Germinal center (tissue), 1 donor: Measurements from ENCODE around the gene RSPRY1.

Source experiments
- DNase-seq: peaks from one replicate; pipeline ENCODE4 v3.0.0; 2012; ENCODE audit warnings: mixed read lengths, low spot score

RSPRY1 gene

GRCh38 chr16:57185945-57186871 is at the start of gene RSPRY1, which contains the start of gene PSME3IP1:
TSS of gene RSPRY1 (plus strand) at chr16:57186329. CDS start at chr16:57204659, 18,330 bp downstream.
TSS of gene PSME3IP1 (minus strand) at chr16:57186039. CDS start at chr16:57173854, 12,185 bp downstream.
- peak; percentile 100 for DNase-seq

- no peak for DNase-seq
Measured at GRCh38 chr16:57137043-57137442, 49.1 kb upstream of the RSPRY1 start.

GRCh38 chr16:57137566-57138273 is 48.4 kb upstream of the RSPRY1 start:
- DNase-seq, result no peak

GRCh38 chr16:57138281-57138935 is 47.7 kb upstream of the RSPRY1 start:
- no peak for DNase-seq

GRCh38 chr16:57140931-57141668 is 45.0 kb upstream of the RSPRY1 start:
- no peak for DNase-seq

- peak; percentile 46 for DNase-seq
Measured at GRCh38 chr16:57141822-57142631, 44.1 kb upstream of the RSPRY1 start.

GRCh38 chr16:57143149-57143921 is 42.8 kb upstream of the RSPRY1 start:
- no peak for DNase-seq

- no peak for DNase-seq
Measured at GRCh38 chr16:57144027-57144426, 42.1 kb upstream of the RSPRY1 start.

GRCh38 chr16:57145046-57146021 is 40.8 kb upstream of the RSPRY1 start:
- DNase-seq, result no peak

GRCh38 chr16:57146040-57146647 is 40.0 kb upstream of the RSPRY1 start:
- no peak for DNase-seq

- peak; percentile 28 for DNase-seq
Measured at GRCh38 chr16:57146735-57147134, 39.4 kb upstream of the RSPRY1 start.

GRCh38 chr16:57147381-57148221 is 38.5 kb upstream of the RSPRY1 start:
- DNase-seq, result no peak

GRCh38 chr16:57148481-57148880 is 37.6 kb upstream of the RSPRY1 start:
- DNase-seq, result no peak

- DNase-seq, result no peak
Measured at GRCh38 chr16:57149391-57149790, 36.7 kb upstream of the RSPRY1 start.

GRCh38 chr16:57150682-57151330 is 35.3 kb upstream of the RSPRY1 start:
- DNase-seq, result no peak

GRCh38 chr16:57151369-57151768 is 34.8 kb upstream of the RSPRY1 start:
- DNase-seq, result no peak
